ENCODE measurements around the gene FBXL2.

GRCh38 chr3:33360136-33360825 is 83.0 kb downstream of the FBXL2 start:
- TF ChIP-seq, protein P1, sequence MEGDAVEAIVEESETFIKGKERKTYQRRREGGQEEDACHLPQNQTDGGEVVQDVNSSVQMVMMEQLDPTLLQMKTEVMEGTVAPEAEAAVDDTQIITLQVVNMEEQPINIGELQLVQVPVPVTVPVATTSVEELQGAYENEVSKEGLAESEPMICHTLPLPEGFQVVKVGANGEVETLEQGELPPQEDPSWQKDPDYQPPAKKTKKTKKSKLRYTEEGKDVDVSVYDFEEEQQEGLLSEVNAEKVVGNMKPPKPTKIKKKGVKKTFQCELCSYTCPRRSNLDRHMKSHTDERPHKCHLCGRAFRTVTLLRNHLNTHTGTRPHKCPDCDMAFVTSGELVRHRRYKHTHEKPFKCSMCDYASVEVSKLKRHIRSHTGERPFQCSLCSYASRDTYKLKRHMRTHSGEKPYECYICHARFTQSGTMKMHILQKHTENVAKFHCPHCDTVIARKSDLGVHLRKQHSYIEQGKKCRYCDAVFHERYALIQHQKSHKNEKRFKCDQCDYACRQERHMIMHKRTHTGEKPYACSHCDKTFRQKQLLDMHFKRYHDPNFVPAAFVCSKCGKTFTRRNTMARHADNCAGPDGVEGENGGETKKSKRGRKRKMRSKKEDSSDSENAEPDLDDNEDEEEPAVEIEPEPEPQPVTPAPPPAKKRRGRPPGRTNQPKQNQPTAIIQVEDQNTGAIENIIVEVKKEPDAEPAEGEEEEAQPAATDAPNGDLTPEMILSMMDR (IDR thresholded peaks at IDR 0.05): no peak
- TF ChIP-seq POLR2A (IDR thresholded peaks at IDR 0.05) (no peak), POLR2AphosphoS5 (IDR thresholded peaks at IDR 0.05) (no peak), EP300 (IDR thresholded peaks at IDR 0.05) (no peak)

Measured in suprapubic skin (tissue), 4 donors.